Heart right ventricle (tissue), 16 donors: Measurements from ENCODE around the gene TPCN1. TPM values are rescaled to one million over a fixed set of nuclear protein-coding genes. Genes with fewer than 3 reads are reported as not detected.
A peak's percentile ranks its signal among the peaks of the same experiment; 100 is the strongest.

Experiments
- ATAC-seq, 8 donors: fragments of 200-7000 bp; cut with Tn5 transposase; one replicate each; pipeline ENCODE4 v1.9.1; 2020; ENCODE audit warnings: mild to moderate bottlenecking in 8 of 8, moderate library complexity in 8 of 8, moderate number of reproducible peaks in 1 of 8
- DNase-seq, 2 donors: peaks; one replicate each; pipeline ENCODE4 v3.0.0-alpha.2; 2020
- H3K27ac ChIP-seq, 10 donors: fragments of 200-600 bp; sonication (generic) in 2 of 10; one replicate each; pipeline versions ENCODE4 v1.5.0 to v1.8.0; 2020 to 2022; ENCODE audit warnings: mild to moderate bottlenecking in 3 of 10
- H3K27me3 ChIP-seq, 7 donors: fragments of 200-600 bp; one replicate each; pipeline ENCODE4 v1.8.0; 2021 to 2022; ENCODE audit warnings: mild to moderate bottlenecking in 2 of 7
- H3K36me3 ChIP-seq, 9 donors: fragments of 200-600 bp; sonication (generic) in 1 of 9; one replicate each; pipeline versions ENCODE4 v1.5.0 to v1.8.0; 2020 to 2022; ENCODE audit warnings: mild to moderate bottlenecking in 2 of 9
- H3K4me1 ChIP-seq, 9 donors: fragments of 200-600 bp; sonication (generic) in 1 of 9; one replicate each; pipeline versions ENCODE4 v1.5.0 to v1.8.0; 2020 to 2022; ENCODE audit warnings: mild to moderate bottlenecking in 4 of 9
- H3K4me3 ChIP-seq, 10 donors: fragments of 200-600 bp; sonication (generic) in 2 of 10; one replicate each; pipeline versions ENCODE4 v1.5.0 to v1.8.0; 2020 to 2022; ENCODE audit warnings: mild to moderate bottlenecking in 7 of 10, moderate library complexity in 2 of 10
- H3K9me3 ChIP-seq, 11 donors: fragments of 200-600 bp in 10 of 11; sonication (generic) in 2 of 11; one replicate each; pipeline versions ENCODE4 v1.5.0 to v1.8.0; 2013 to 2022; ENCODE audit warnings: mild to moderate bottlenecking in 2 of 11, control low read depth in 1 of 11, moderate library complexity in 1 of 11
- WGBS, 2 donors: extraction: QIAGEN DNeasy Blood & Tissue Kit; methylation state at CpG; one replicate each; pipeline ENCODE4 v1.1.7; 2013; ENCODE audit warnings: inconsistent platforms in 1 of 2; 5-methylcytosine and 5-hydroxymethylcytosine counted together
- intact Hi-C, 10 donors: fragments of 100-400 bp; cut with DNase I; formaldehyde crosslinking; loops; one replicate each; pipeline versions ENCODE4 v1.11.1 to v1.14.2; 2022
- polyA plus RNA-seq, 2 donors: library from polyadenylated mRNA; stranded (reverse); fragments of 200-250 nt; gene quantifications; one replicate each; pipeline ENCODE4 v1.2.3, GENCODE V29; 2013
- total RNA-seq, 10 donors: library from RNA; stranded (reverse); fragmentation: NEBNext Ultra II Directional in 3 of 10; extraction: Animal tissue kit (Norgen Biotek cat#: 25700) in 3 of 10; gene quantifications; one replicate each; pipeline versions ENCODE4 v1.2.1 to v1.2.4, GENCODE V29; 2021 to 2023
- TF ChIP-seq, protein P1 (sequence below), 9 donors: fragments of 200-600 bp; sonication (generic) in 2 of 9; IDR thresholded peaks; one replicate each; pipeline versions ENCODE4 v1.5.0 to v1.8.0; 2021 to 2022; ENCODE audit warnings: antibody characterized with exemption in 9 of 9, mild to moderate bottlenecking in 5 of 9, moderate library complexity in 1 of 9
- donor health status: Arrhythmogenic right ventricular cardiomyopathy.
- donor health status: ischemic (EF 13 %, LVEDD 7.1; RV severe dilation, severe dysfunction).
- donor health status: healthy with polysubstance abuse.
- donor health status: DM: no; HTN: yes; CAD: no.
- donor health status: DM: no; HTN: no; CAD: no.
- donor health status: ischemic (EF 25% LVEDD 6.9; RV normal size, moderate dysfunction).
- donor health status: ischemic (EF 25% LVEDD 5.7; RV mildly dilated, moderate dysfunction).
- donor health status: healthy.
- donor health status: DM: yes; HTN: yes; CAD: no.
- donor health status: Ischemic cardiomyopathy.
- donor health status: ischemic (EF 35%, LVEDD 5.7; RV mildly dilated, moderate dysfunction).
- donor health status: nonischemic (EF 11% LVEDD 7.7; RV severe dilation, severe dysfunction).
- donor health status: DM: yes; HTN: yes; CAD: no.
- donor health status: PGD.
- donor health status: ischemic (EF 29% LVEDD 5.4; RV normal size, mild dysfunction).
- donor health status: nonischemic (EF 23%, LVEDD 6.1; RV moderate dilation, normal function).

The TPCN1 gene
- total and polyA plus RNA-seq, 12 donors = 16.4 to 163 (median 127) TPM

- TF ChIP-seq, protein P1, sequence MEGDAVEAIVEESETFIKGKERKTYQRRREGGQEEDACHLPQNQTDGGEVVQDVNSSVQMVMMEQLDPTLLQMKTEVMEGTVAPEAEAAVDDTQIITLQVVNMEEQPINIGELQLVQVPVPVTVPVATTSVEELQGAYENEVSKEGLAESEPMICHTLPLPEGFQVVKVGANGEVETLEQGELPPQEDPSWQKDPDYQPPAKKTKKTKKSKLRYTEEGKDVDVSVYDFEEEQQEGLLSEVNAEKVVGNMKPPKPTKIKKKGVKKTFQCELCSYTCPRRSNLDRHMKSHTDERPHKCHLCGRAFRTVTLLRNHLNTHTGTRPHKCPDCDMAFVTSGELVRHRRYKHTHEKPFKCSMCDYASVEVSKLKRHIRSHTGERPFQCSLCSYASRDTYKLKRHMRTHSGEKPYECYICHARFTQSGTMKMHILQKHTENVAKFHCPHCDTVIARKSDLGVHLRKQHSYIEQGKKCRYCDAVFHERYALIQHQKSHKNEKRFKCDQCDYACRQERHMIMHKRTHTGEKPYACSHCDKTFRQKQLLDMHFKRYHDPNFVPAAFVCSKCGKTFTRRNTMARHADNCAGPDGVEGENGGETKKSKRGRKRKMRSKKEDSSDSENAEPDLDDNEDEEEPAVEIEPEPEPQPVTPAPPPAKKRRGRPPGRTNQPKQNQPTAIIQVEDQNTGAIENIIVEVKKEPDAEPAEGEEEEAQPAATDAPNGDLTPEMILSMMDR (IDR thresholded peaks at IDR 0.05) = no peak
- peaks cover 31 to 100% (median 87%) of the 10 kb centered on the region in 9 donors for H3K4me1 ChIP-seq
- H3K27ac ChIP-seq = peak overlapping the region; percentile 22 to 98 (median 69)
- H3K27me3 ChIP-seq = no peaks in the 10 kb centered on the region
- DNase-seq (peak in 1 of 2 donors; percentile 59), ATAC-seq (peak in 6 of 8 donors; percentile 4 to 38 (median 10))
- intact Hi-C loops = loop anchor here in 1 of 10 donors (5.0 kb wide), 1 partner anchor 43 kb away; no protein-coding TSS in a partner anchor
- H3K36me3 ChIP-seq = peaks cover 0 to 59% (median 12%) of the 10 kb centered on the region in 9 donors
- H3K9me3 ChIP-seq = no peaks in the 10 kb centered on the region
- WGBS, 2 donors = 35 to 49% methylated on average over 12 of the region's 12 CpGs
- no peak overlapping the region for H3K4me3 ChIP-seq
These were observed 18.6 kb downstream of the TPCN1 start for GRCh38 chr12:113239811-113240331.

- no peak for DNase-seq
- no peak overlapping the region for H3K4me3 ChIP-seq
- TF ChIP-seq, protein P1 (IDR thresholded peaks at IDR 0.05) = no peak
- 82 to 87% methylated on average over 3 of the region's 3 CpGs for WGBS, 2 donors
- peak overlapping the region in 9 of 10 donors; percentile 56 to 98 (median 70) for H3K27ac ChIP-seq
- peaks cover 0 to 54% (median 12%) of the 10 kb centered on the region in 9 donors for H3K36me3 ChIP-seq
- intact Hi-C loops = no loop called here
- H3K4me1 ChIP-seq = peaks cover 31 to 98% (median 88%) of the 10 kb centered on the region in 9 donors
- no peak for ATAC-seq
- no peaks in the 10 kb centered on the region for H3K27me3 ChIP-seq
- H3K9me3 ChIP-seq = no peaks in the 10 kb centered on the region
These were observed 19.1 kb downstream of the TPCN1 start for GRCh38 chr12:113240395-113240794.

GRCh38 chr12:113241191-113242025, 20.1 kb downstream of the TPCN1 start:
- Histone ChIP-seq H3K4me1 (peaks cover 34 to 99% (median 88%) of the 10 kb centered on the region in 9 donors), H3K27ac (peak overlapping the region in 9 of 10 donors; percentile 56 to 98 (median 71)), H3K9me3 (no peaks in the 10 kb centered on the region), H3K27me3 (no peaks in the 10 kb centered on the region), H3K36me3 (peaks cover 0 to 48% (median 8%) of the 10 kb centered on the region in 9 donors), H3K4me3 (no peak overlapping the region)
- peak in 1 of 8 donors; percentile 7 for ATAC-seq
- intact Hi-C loops = no loop called here
- WGBS, 2 donors = 69 to 72% methylated on average over 14 of the region's 14 CpGs
- TF ChIP-seq, protein P1 (IDR thresholded peaks at IDR 0.05) = no peak
- no peak for DNase-seq

GRCh38 chr12:113242026-113242418, 20.8 kb downstream of the TPCN1 start:
- no peak overlapping the region for H3K4me3 ChIP-seq
- TF ChIP-seq, protein P1 (IDR thresholded peaks at IDR 0.05) = no peak
- ATAC-seq = no peak
- 78 to 83% methylated on average over 11 of the region's 11 CpGs for WGBS, 2 donors
- no peak for DNase-seq
- intact Hi-C loops = no loop called here
- no peaks in the 10 kb centered on the region for H3K27me3 ChIP-seq
- peak overlapping the region in 9 of 10 donors; percentile 56 to 98 (median 71) for H3K27ac ChIP-seq
- no peaks in the 10 kb centered on the region for H3K9me3 ChIP-seq
- peaks cover 36 to 99% (median 88%) of the 10 kb centered on the region in 9 donors for H3K4me1 ChIP-seq
- H3K36me3 ChIP-seq = peaks cover 0 to 53% (median 8%) of the 10 kb centered on the region in 9 donors
